Measurements from ENCODE around the gene DLG2.

DNA sequence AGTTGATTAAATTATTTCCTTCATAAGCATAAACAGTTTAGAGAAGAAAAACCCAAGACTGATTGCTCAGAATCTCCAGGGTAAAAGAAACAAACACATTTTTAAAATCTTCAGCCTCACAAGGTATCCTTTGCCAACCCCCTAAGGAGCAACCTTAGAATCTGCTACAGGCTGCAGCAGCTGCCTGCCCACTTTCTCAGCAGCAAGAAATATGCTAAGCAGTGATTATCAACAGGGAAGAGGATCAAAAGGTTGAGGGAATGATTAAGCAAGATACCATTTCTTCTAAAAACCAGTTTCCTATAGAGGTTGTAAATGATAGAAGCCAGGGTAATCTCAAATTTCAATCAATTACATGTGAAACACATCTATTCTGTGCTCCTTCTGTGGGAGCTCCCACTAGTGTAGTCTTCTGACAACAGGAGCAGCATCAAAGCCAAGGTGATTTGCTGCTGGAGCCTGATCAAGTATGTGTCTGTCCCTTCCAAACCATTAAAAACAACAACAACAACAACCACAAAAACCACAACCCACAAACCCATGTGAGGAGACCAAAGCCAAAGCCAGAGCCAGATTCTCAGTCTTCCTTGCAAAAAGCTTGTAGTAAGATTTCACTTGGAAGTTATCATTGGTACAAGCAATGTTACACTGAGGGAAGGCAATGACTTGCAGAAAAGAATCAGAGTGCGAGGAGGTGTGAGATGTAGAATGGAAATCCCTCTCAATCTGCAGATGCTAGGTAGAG, 761.2 kb downstream of the DLG2 start:
- no peak for TF ChIP-seq POLR2A (IDR thresholded peaks at IDR 0.05)
- TF ChIP-seq, protein P1, sequence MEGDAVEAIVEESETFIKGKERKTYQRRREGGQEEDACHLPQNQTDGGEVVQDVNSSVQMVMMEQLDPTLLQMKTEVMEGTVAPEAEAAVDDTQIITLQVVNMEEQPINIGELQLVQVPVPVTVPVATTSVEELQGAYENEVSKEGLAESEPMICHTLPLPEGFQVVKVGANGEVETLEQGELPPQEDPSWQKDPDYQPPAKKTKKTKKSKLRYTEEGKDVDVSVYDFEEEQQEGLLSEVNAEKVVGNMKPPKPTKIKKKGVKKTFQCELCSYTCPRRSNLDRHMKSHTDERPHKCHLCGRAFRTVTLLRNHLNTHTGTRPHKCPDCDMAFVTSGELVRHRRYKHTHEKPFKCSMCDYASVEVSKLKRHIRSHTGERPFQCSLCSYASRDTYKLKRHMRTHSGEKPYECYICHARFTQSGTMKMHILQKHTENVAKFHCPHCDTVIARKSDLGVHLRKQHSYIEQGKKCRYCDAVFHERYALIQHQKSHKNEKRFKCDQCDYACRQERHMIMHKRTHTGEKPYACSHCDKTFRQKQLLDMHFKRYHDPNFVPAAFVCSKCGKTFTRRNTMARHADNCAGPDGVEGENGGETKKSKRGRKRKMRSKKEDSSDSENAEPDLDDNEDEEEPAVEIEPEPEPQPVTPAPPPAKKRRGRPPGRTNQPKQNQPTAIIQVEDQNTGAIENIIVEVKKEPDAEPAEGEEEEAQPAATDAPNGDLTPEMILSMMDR (IDR thresholded peaks at IDR 0.05), result no peak

Data from ovary (tissue), 3 donors.